Non-pigmented ciliary epithelial cell (primary cell): ENCODE measurements around the gene LRRTM4.

ENCODE experiments used
- DNase-seq: peaks from one replicate; pipeline ENCODE4 v3.0.0-alpha.2; 2010; ENCODE audit warnings: low read depth

Gene LRRTM4

DNA sequence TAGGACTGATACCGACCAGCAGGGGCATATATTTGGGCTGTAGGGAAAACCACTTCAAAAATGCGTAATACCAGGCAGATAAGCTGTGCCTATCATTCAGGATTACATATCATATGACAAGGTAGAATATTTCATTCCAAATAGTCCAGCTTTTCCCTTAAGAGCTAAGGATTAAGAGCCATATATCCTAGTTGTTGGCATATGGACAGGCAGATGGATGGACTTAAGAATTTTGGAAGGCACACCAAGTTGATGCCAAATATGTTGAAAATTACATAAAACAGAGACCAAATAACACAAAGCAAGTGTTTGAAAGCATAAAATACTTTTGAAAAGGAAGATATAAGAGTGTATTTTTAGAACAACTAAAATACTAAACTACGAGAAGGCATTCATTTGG lies 52.1 kb downstream of the LRRTM4 start:
- DNase-seq = no peak

DNA sequence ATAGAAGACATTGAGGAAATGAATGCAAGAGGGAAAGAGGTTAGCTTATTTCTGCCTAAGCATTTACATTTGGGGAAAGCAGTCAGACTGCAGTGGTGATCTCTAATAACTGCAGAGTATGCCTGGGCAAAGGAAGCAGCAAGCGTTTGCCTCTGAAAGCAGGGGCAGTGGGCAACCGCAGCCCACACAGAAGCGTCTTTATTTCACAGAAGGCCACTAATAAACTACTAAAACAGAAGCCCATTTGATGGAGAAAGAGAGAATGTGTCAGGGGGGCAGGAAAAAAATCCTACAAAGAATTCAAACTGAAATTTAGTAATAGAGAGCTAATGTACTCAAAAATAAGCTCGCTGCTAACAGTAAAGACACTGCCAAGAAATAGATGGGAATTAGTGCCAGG lies 53.1 kb downstream of the LRRTM4 start:
- DNase-seq = no peak

DNA sequence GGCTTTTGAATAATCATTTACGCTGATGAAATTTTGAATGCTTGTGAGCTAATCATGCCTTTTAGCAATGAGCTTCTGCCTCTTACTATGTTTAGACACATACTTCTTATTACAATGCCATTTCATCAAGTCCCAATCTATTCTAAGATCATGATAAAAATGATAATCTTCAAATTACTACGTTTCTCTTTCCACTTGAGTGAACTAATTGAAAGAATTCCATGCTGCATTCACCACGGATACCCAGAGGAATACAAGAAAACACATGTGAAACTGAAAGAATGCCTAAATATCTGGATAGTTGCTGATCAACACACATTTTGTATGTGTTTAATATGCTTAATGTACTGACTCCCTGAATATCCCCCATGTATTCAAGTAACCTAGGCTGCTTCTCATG lies 62.3 kb downstream of the LRRTM4 start:
- DNase-seq = no peak

DNA sequence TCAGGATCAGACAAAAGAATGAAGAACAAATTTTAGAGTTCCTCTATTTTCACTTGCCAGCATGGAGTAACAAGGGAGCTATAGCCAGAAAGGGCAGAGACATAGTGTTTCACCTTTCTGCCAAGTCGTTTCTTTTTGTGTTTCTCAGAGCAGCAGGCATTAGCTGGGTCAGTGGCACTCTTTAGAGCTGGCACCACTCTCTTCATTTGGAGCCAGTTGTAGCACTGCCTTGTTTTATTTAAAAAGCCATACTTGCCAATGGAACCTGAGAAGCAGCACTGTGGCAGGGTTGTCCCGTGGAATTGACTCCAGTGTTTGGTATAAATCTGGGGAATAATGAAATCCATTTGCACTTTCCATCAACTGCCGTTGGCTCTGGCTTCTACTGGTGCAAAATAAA lies 64.0 kb downstream of the LRRTM4 start:
- no peak for DNase-seq

DNA sequence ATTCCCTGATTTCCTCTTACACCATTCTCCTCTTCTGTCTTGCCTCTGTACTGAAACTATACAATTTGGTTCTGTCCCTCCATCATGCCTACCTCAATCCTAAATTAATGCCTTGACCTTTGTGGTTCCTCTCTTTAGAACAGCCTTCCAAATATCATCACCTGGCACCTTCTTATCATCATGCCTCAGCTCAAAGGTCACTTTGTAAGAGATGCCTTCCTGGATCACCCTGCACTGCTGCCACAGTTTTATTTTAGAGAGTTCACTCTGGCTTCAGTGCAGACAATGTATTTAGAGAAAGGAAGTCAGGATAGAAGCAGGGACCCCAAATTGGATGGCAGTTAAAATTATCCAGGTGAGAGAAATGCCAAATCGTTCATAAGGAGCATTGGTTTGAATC lies 64.5 kb downstream of the LRRTM4 start:
- no peak for DNase-seq

- DNase-seq = no peak
Measured at GRCh38 chr2:77443076-77443475, 79.1 kb downstream of the LRRTM4 start.

DNA sequence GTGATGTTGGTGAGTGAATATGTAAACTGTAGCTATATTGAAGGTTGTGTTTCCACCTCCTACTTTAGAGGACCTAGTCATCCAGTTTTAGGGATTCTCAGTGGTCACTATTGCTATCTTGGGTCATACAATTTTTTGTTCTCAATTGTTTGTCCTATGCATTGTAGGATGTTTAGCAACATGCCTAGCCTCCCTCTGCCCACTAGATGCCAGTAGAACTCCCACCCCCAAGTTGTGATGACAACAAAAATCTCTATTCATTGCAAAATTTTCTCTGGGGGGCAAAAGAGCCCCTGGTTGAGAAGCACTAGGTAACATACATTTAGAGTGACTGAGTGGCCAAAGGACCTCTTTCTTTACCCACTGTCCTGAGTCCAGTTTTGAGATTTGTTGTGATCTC lies 87.3 kb downstream of the LRRTM4 start:
- no peak for DNase-seq

- no peak for DNase-seq
Measured at GRCh38 chr2:77428946-77429345, 93.2 kb downstream of the LRRTM4 start.

GRCh38 chr2:77421971-77422370 lies 100.2 kb downstream of the LRRTM4 start:
- no peak for DNase-seq

GRCh38 chr2:77418537-77418936 lies 103.6 kb downstream of the LRRTM4 start:
- DNase-seq = no peak

- no peak for DNase-seq
Measured at GRCh38 chr2:77404189-77404588, 118.0 kb downstream of the LRRTM4 start.

DNA sequence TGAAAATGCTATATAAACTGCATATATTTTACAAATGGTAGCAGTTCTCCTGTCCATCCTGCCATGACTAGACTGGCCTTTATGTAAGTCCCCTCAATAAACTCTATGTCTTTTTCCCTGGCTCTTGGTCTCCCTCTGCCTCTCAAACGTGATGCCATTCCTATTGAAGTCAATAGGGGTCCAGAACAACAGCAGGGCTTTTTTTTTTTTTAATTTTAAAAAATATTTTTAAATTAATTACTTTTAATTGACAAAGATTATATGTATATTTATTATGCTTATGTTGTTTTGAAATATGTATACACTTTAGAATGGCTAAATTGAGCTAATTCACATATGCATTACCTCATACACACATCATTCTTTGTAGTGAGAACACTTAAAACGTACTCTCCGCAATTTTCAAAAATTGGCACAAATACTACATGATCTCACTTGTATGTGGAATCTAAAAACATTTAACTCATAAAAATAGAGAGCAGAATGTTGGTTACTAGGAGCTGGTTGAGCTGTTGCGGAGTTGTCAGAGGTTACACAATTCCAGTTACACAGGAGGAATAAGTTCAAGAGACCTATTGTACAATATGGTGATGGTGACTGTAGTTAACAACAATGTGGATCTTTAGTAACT lies 123.1 kb downstream of the LRRTM4 start:
- DNase-seq = no peak

GRCh38 chr2:77397763-77398162 lies 124.4 kb downstream of the LRRTM4 start:
- DNase-seq = no peak

GRCh38 chr2:77395011-77395410 lies 127.2 kb downstream of the LRRTM4 start:
- DNase-seq = no peak

DNA sequence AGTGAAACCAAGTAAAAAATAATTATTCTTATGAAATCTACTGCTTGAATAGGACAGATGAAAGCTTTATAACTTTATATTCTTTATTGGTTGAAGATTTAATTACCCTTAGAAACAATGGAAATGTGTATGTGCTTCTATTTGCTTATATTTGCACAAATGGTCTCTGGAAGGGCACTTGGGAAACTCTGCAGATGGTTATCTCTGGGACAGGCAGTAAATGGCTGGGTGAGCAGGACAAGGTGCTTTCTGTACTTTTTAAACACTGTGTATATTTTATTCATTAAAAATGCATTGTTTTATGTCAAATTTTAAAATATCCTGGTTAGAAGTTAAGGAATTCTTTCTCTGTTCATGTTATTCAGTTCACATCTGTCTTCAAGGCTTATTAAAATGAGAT lies 131.1 kb downstream of the LRRTM4 start:
- no peak for DNase-seq

DNA sequence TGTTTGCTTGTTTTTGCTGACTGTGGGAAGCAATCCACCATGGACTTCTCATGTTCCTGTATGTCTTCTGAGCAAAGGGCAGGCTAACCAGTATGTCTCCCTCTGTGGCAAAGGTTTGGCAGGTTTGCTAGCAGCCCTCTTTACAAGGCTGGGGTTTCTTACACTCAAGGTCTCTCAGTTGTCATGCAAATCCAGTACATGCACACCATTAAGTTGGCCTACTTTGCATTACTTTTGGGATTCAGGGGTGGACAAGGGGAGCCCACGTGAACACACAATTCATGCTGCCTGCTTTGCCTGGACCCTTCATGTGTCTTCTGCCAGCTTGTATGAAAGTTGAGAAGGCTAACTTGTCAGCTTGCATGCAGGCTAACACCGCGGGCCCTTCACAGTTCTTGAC lies 134.9 kb downstream of the LRRTM4 start:
- DNase-seq = no peak

GRCh38 chr2:77372636-77373035 lies 149.5 kb downstream of the LRRTM4 start:
- no peak for DNase-seq

GRCh38 chr2:77370511-77370910 lies 151.7 kb downstream of the LRRTM4 start:
- no peak for DNase-seq

- DNase-seq = no peak
Measured at GRCh38 chr2:77363277-77363676, 158.9 kb downstream of the LRRTM4 start.

GRCh38 chr2:77348821-77349220 lies 173.4 kb downstream of the LRRTM4 start:
- no peak for DNase-seq

DNA sequence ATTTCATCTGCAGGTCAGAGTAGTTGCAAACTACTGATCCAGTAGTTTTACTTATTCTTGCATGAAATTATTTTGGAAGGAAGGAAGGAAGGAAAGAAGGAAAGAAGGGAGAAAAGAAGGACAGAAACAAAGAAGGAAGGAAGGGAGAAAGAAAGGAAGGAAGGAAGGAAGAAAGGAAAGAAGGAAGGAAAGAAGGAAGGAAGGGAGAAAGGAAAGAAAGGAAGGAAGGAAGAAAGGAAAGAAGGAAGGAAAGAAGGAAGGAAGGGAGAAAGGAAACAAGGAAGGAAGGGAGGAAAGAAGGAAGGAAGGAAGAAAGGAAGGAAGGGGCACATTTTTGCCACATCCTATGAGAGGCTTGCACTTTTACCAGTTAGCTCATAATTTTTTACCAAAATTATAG lies 186.2 kb downstream of the LRRTM4 start:
- DNase-seq = no peak

- DNase-seq = no peak
Measured at GRCh38 chr2:77328134-77328931, 193.8 kb downstream of the LRRTM4 start.

DNA sequence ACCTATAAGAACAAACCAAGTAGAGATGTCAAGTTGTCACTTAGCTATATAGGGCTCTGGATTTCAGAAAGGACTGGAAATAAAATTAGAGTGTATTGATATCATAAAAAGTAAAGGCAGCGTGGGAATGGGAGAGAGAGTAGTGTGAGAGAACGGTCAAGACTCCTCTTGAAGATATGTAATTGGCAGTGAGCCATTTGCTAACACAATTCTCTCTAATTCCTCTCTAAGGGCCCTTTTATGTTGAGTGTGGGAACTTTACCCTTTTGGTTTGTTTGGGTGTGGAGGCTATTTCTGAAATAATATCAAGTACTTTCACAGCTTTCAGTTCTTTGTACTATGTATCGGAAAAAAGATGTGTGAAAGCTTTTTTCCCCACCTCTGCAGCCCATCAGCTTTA lies 196.8 kb downstream of the LRRTM4 start:
- no peak for DNase-seq

- no peak for DNase-seq
Measured at GRCh38 chr2:77322431-77322830, 199.7 kb downstream of the LRRTM4 start.
